Activated CD8-positive, alpha-beta memory T cell treated with anti-CD3 and anti-CD28 coated beads, Interleukin-2, amount 50 U/mL, for 48 hours (primary cell): ENCODE measurements around the gene GTPBP4.
"Not testable (repeated sequence)": the region's sequence is repeated elsewhere in the genome, so short reads cannot be mapped to it uniquely, and the experiment has no call there.

ENCODE experiments used
- DNase-seq: peaks from one replicate; pipeline ENCODE4 v3.0.0-alpha.2; 2020

Gene GTPBP4

GRCh38 chr10:992871-993270, 4.6 kb downstream of the GTPBP4 start:
- no peak for DNase-seq

- peak; percentile 43 for DNase-seq
These were observed 6.8 kb downstream of the GTPBP4 start for GRCh38 chr10:994836-995558.

GRCh38 chr10:995559-995926, 7.3 kb downstream of the GTPBP4 start:
- DNase-seq = peak; percentile 45

- peak; percentile 49 for DNase-seq
These were observed 7.8 kb downstream of the GTPBP4 start for GRCh38 chr10:996031-996430.

GRCh38 chr10:997266-998022, 9.2 kb downstream of the GTPBP4 start:
- DNase-seq = peak; percentile 48

- DNase-seq = no peak
These were observed 14.3 kb downstream of the GTPBP4 start for GRCh38 chr10:1002425-1003006.

GRCh38 chr10:1003884-1004670, 15.8 kb downstream of the GTPBP4 start:
- DNase-seq = no peak

- DNase-seq = no peak
These were observed 18.3 kb downstream of the GTPBP4 start for GRCh38 chr10:1006573-1006972.

GRCh38 chr10:1007583-1007982, 19.3 kb downstream of the GTPBP4 start:
- no peak for DNase-seq

- DNase-seq = no peak
These were observed 20.8 kb downstream of the GTPBP4 start for GRCh38 chr10:1009071-1009494.

- DNase-seq = not testable (repeated sequence)
These were observed 21.7 kb downstream of the GTPBP4 start for GRCh38 chr10:1009947-1010346.

- DNase-seq = no peak
These were observed 22.5 kb downstream of the GTPBP4 start for GRCh38 chr10:1010703-1011102.

GRCh38 chr10:1011696-1012095, 23.5 kb downstream of the GTPBP4 start:
- DNase-seq = no peak

- DNase-seq = no peak
These were observed 27.5 kb downstream of the GTPBP4 start for GRCh38 chr10:1015688-1016087.

GRCh38 chr10:1019362-1019761, 31.1 kb downstream of the GTPBP4 start:
- no peak for DNase-seq

GRCh38 chr10:1020460-1020859, 32.2 kb downstream of the GTPBP4 start:
- no peak for DNase-seq

- DNase-seq = no peak
These were observed 32.7 kb downstream of the GTPBP4 start for GRCh38 chr10:1020958-1021357.

- no peak for DNase-seq
These were observed 34.2 kb downstream of the GTPBP4 start for GRCh38 chr10:1022413-1022812.

GRCh38 chr10:1024103-1024502, 35.9 kb downstream of the GTPBP4 start:
- DNase-seq = no peak

GRCh38 chr10:1025683-1026082, 37.4 kb downstream of the GTPBP4 start, which contains the start of gene IDI2:
TSS of gene IDI2 (minus strand) at chr10:1025859. CDS start at chr10:1024723, 1,136 bp downstream.
- DNase-seq = no peak

GRCh38 chr10:1026578-1026977, 38.3 kb downstream of the GTPBP4 start:
- DNase-seq = no peak

GRCh38 chr10:1029838-1030237, 41.6 kb downstream of the GTPBP4 start:
- DNase-seq = no peak

GRCh38 chr10:1033601-1034000, 45.4 kb downstream of the GTPBP4 start:
- no peak for DNase-seq
